Lower leg skin (tissue), 3 donors: ENCODE measurements around the gene ZNF532.

Experiments used
- CTCF ChIP-seq, 3 donors: fragments of 450-650 bp; IDR thresholded peaks; one replicate each; pipeline ENCODE4 v1.5.1; 2016; ENCODE audit warnings: antibody characterized with exemption in 3 of 3, mild to moderate bottlenecking in 3 of 3, moderate library complexity in 2 of 3
- POLR2A ChIP-seq, 2 donors: fragments of 450-650 bp; IDR thresholded peaks; one replicate each; pipeline ENCODE4 v1.6.1; 2016 to 2017; ENCODE audit warnings: antibody characterized with exemption in 2 of 2, mild to moderate bottlenecking in 1 of 2, moderate library complexity in 1 of 2

- no peak for TF ChIP-seq POLR2A (IDR thresholded peaks at IDR 0.05)
- no peak for TF ChIP-seq CTCF (IDR thresholded peaks at IDR 0.05)
These were observed 63.0 kb downstream of the ZNF532 start for GRCh38 chr18:58927659-58928058.
